Measurements from ENCODE around the gene EPS15. TPM values are rescaled to one million over a fixed set of nuclear protein-coding genes. Genes with fewer than 3 reads are reported as not detected.

Gene EPS15
- total and polyA plus RNA-seq, 10 of the 15 experiments (the other 5 are each of a cell fraction or from before 2014, with no cell fraction given), result 24.7 to 87.8 (median 56.3) TPM

GRCh38 chr1:51423073-51423821 lies 95.8 kb downstream of the EPS15 start:
- 100% methylated on average over 7 of the region's 7 CpGs for WGBS (ENCODE audit: insufficient coverage, insufficient replicate concordance, low lambda C conversion rate, missing lambda C conversion rate)
- H3K27ac ChIP-seq (ENCODE audit: control insufficient read depth, insufficient read depth), result no peak overlapping the region
- no TSS peak for BruUV-seq (replicated peaks)
- H3K4me3 ChIP-seq, result no peak overlapping the region
- H3K4me2 ChIP-seq (ENCODE audit: control insufficient read depth, insufficient read depth), result no peak overlapping the region
- POLR2A ChIA-PET, result interaction anchor here (0.7 to 1.2 kb wide), 2 partner anchors 21 to 373 kb away, joined by 3 to 4 read pairs; no protein-coding TSS in a partner anchor
- CTCF ChIA-PET, result interaction anchor here (0.6 to 2.8 kb wide), 6 partner anchors 8 to 112 kb away, joined by 3 to 18 read pairs (median 4); no protein-coding TSS in a partner anchor
- no peaks in the 10 kb centered on the region for H3K4me1 ChIP-seq (ENCODE audit: control insufficient read depth, insufficient read depth, low read length)
- no peaks in the 10 kb centered on the region for H3K79me2 ChIP-seq (ENCODE audit: control insufficient read depth, insufficient read depth, low read length)
- no peak overlapping the region for H3K9ac ChIP-seq (ENCODE audit: control insufficient read depth, insufficient read depth, low read length)
- H3K36me3 ChIP-seq (ENCODE audit: control insufficient read depth in 2 of 2, insufficient read depth in 2 of 2, low read length in 1 of 2), result peaks cover 0 to 9% of the 10 kb centered on the region in 2 experiments; a peak in 2 of 4 replicates
- H3K9me3 ChIP-seq (replicated peaks; ENCODE audit: control insufficient read depth, insufficient read depth, low read length), result no peaks in the 10 kb centered on the region; the same call in 2 of the 3 replicates
- FAIRE-seq, result no peak
- H3K27me3 ChIP-seq (replicated peaks in 1 of 2; ENCODE audit: control insufficient read depth in 2 of 2, insufficient read depth in 2 of 2, low read length in 1 of 2), result no peaks in the 10 kb centered on the region
- SMC1A ChIA-PET (ENCODE audit: uncharacterized antibody, unreplicated experiment), result interaction anchor here (0.7 to 2.8 kb wide), 14 partner anchors 9 to 1094 kb away, joined by 3 to 11 read pairs (median 3); no protein-coding TSS in a partner anchor
- no peaks in the 10 kb centered on the region for H4K20me1 ChIP-seq (ENCODE audit: control insufficient read depth, insufficient read depth)
- in situ Hi-C loops (cut with MboI) (no loop called here), intact Hi-C loops (cut with micrococcal nuclease; ENCODE audit: unreplicated experiment) (no loop called here)
- DNase-seq (ENCODE audit: low read depth, low spot score), result no peak
- RAD21 ChIA-PET (ENCODE audit: unreplicated experiment), result interaction anchor here (0.9 kb wide), 1 partner anchor 112 kb away, joined by 4 read pairs; no protein-coding TSS in a partner anchor
- TF ChIP-seq PML (IDR thresholded peaks at IDR 0.05; ENCODE audit: low read length) (no peak), RUNX3 (IDR thresholded peaks at IDR 0.05; ENCODE audit: low read length) (no peak), SPI1 (IDR thresholded peaks at IDR 0.05; ENCODE audit: borderline replicate concordance, insufficient read depth, low read depth, low read length) (no peak), PKNOX1 (IDR thresholded peaks at IDR 0.05) (no peak), ATF7 (IDR thresholded peaks at IDR 0.05; ENCODE audit: low read depth) (no peak), SMC3 (IDR thresholded peaks at IDR 0.05; ENCODE audit: borderline replicate concordance, low read length) (no peak), CHD4 (IDR thresholded peaks at IDR 0.05) (no peak), SUPT20H (IDR thresholded peaks at IDR 0.05; ENCODE audit: borderline replicate concordance, control insufficient read depth, low read depth, low read length) (no peak), IRF3 (IDR thresholded peaks at IDR 0.05) (no peak), CBX5 (IDR thresholded peaks at IDR 0.05; ENCODE audit: low read depth) (no peak), FOXK2 (IDR thresholded peaks at IDR 0.05) (no peak), MAX (IDR thresholded peaks at IDR 0.05; ENCODE audit: low read depth, low read length) (no peak), NFYB (IDR thresholded peaks at IDR 0.05; ENCODE audit: insufficient read depth, low read depth, low read length) (no peak), GABPA (IDR thresholded peaks at IDR 0.05; ENCODE audit: low read depth) (no peak), PAX5 (IDR thresholded peaks at IDR 0.05; ENCODE audit: borderline replicate concordance, low read depth, low read length) (no peak)
- H2AFZ ChIP-seq (ENCODE audit: control insufficient read depth, low read depth, low read length), result no peak overlapping the region
- no peak for ATAC-seq
